WTC11 (cell line): Measurements from ENCODE around the gene PCSK9.

Experiments
- ATF1 ChIP-seq: sonication (generic); formaldehyde crosslinking; IDR thresholded peaks from 2 replicates; pipeline ENCODE4 v1.8.1; 2023; ENCODE audit warnings: mild to moderate bottlenecking, moderate library complexity, missing genetic modification reagents
- CTCF ChIP-seq: fragments of 200-600 bp; IDR thresholded peaks from 2 replicates; pipeline ENCODE4 v1.8.0; 2022; ENCODE audit warnings: antibody characterized with exemption
- SP1 ChIP-seq: sonication (generic); formaldehyde crosslinking; conservative IDR thresholded peaks from 2 replicates; pipeline ENCODE4 v1.8.1; 2022; ENCODE audit warnings: missing genetic modification reagents
- TCF7 ChIP-seq: sonication (generic); formaldehyde crosslinking; IDR thresholded peaks from 2 replicates; pipeline ENCODE4 v1.8.0; 2022; ENCODE audit warnings: mild to moderate bottlenecking, low read depth, missing genetic modification reagents, moderate library complexity
- TEAD1 ChIP-seq: sonication (generic); formaldehyde crosslinking; IDR thresholded peaks from 2 replicates; pipeline ENCODE4 v1.8.0; 2022; ENCODE audit warnings: mild to moderate bottlenecking, missing genetic modification reagents
- USF2 ChIP-seq: sonication (generic); formaldehyde crosslinking; IDR thresholded peaks from 2 replicates; pipeline ENCODE4 v1.8.1; 2023; ENCODE audit warnings: mild to moderate bottlenecking, missing genetic modification reagents, moderate library complexity
- TF ChIP-seq, protein P1 (sequence below): sonication (generic); formaldehyde crosslinking; IDR thresholded peaks from 2 replicates; pipeline ENCODE4 v1.8.1; 2023; ENCODE audit warnings: mild to moderate bottlenecking, missing genetic modification reagents
- TF ChIP-seq, protein P2 (sequence below): sonication (generic); formaldehyde crosslinking; conservative IDR thresholded peaks from 2 replicates; pipeline ENCODE4 v1.8.1; 2022; ENCODE audit warnings: mild to moderate bottlenecking, missing genetic modification reagents
- TF ChIP-seq, protein P3 (sequence below): sonication (generic); formaldehyde crosslinking; conservative IDR thresholded peaks from 2 replicates; pipeline ENCODE4 v1.8.1; 2023; ENCODE audit warnings: mild to moderate bottlenecking, low read depth, missing genetic modification reagents, moderate library complexity

DNA sequence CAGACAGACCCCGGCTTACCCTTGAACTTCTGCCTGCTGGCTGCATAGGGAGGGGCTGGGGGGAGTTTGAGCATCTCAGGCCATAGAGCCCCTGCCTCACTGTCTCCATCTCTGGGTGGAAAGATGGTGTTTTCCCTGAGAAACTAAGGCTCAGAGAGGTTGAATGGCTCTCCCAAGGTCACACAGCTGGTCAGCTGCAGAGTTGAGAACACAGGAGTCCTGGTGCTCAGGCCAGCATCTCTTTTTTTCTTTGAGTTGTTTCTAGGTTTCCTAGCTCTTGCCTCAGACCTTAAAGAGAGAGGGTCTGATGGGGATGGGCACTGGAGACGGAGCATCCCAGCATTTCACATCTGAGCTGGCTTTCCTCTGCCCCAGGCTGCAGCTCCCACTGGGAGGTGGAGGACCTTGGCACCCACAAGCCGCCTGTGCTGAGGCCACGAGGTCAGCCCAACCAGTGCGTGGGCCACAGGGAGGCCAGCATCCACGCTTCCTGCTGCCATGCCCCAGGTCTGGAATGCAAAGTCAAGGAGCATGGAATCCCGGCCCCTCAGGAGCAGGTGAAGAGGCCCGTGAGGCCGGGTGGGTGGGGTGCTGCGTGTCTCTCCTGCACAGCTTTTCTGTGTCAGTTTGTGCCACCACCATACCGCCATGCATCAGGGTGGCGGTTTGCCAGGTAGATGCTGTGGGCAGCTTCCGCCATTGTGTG is 21.8 kb downstream of the PCSK9 start:
- TF ChIP-seq CTCF (no peak), TEAD1 (CRISPR knock-in tag) (no peak), ATF1 (CRISPR knock-in tag) (no peak), TCF7 (CRISPR knock-in tag) (no peak), USF2 (CRISPR knock-in tag) (no peak), SP1 (CRISPR knock-in tag) (no peak)
- TF ChIP-seq, protein P1, sequence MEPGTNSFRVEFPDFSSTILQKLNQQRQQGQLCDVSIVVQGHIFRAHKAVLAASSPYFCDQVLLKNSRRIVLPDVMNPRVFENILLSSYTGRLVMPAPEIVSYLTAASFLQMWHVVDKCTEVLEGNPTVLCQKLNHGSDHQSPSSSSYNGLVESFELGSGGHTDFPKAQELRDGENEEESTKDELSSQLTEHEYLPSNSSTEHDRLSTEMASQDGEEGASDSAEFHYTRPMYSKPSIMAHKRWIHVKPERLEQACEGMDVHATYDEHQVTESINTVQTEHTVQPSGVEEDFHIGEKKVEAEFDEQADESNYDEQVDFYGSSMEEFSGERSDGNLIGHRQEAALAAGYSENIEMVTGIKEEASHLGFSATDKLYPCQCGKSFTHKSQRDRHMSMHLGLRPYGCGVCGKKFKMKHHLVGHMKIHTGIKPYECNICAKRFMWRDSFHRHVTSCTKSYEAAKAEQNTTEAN (CRISPR knock-in tag): no peak
- TF ChIP-seq, protein P2, sequence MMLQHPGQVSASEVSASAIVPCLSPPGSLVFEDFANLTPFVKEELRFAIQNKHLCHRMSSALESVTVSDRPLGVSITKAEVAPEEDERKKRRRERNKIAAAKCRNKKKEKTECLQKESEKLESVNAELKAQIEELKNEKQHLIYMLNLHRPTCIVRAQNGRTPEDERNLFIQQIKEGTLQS (CRISPR knock-in tag): no peak
- TF ChIP-seq, protein P3, sequence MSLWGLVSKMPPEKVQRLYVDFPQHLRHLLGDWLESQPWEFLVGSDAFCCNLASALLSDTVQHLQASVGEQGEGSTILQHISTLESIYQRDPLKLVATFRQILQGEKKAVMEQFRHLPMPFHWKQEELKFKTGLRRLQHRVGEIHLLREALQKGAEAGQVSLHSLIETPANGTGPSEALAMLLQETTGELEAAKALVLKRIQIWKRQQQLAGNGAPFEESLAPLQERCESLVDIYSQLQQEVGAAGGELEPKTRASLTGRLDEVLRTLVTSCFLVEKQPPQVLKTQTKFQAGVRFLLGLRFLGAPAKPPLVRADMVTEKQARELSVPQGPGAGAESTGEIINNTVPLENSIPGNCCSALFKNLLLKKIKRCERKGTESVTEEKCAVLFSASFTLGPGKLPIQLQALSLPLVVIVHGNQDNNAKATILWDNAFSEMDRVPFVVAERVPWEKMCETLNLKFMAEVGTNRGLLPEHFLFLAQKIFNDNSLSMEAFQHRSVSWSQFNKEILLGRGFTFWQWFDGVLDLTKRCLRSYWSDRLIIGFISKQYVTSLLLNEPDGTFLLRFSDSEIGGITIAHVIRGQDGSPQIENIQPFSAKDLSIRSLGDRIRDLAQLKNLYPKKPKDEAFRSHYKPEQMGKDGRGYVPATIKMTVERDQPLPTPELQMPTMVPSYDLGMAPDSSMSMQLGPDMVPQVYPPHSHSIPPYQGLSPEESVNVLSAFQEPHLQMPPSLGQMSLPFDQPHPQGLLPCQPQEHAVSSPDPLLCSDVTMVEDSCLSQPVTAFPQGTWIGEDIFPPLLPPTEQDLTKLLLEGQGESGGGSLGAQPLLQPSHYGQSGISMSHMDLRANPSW: no peak
